GM12891 (cell line): Measurements from ENCODE around the gene ZYG11A.

Source experiments
- PAX5 ChIP-seq: IDR thresholded peaks from 2 replicates; pipeline ENCODE4 v1.6.1; 2011; ENCODE audit warnings: low read length, moderate library complexity, mild to moderate bottlenecking; ENCODE audit not compliant: insufficient read depth, severe bottlenecking
- POLR2A ChIP-seq: IDR thresholded peaks from 2 replicates; pipeline ENCODE4 v1.6.1; 2011; ENCODE audit warnings: low read depth, low read length, control low read depth
- POLR2AphosphoS5 ChIP-seq: IDR thresholded peaks from 2 replicates; pipeline ENCODE4 v1.6.1; 2011; ENCODE audit warnings: low read depth, low read length, control low read depth
- POU2F2 ChIP-seq: IDR thresholded peaks from 2 replicates; pipeline ENCODE4 v1.6.1; 2011; ENCODE audit warnings: low read depth, mild to moderate bottlenecking, control low read depth, low read length, moderate library complexity
- SPI1 ChIP-seq: IDR thresholded peaks from 2 replicates; pipeline ENCODE4 v1.6.1; 2011; ENCODE audit warnings: low read depth, low read length, control low read depth
- TAF1 ChIP-seq: IDR thresholded peaks from 2 replicates; pipeline ENCODE4 v1.6.1; 2011; ENCODE audit warnings: low read depth, low read length, control low read depth

DNA sequence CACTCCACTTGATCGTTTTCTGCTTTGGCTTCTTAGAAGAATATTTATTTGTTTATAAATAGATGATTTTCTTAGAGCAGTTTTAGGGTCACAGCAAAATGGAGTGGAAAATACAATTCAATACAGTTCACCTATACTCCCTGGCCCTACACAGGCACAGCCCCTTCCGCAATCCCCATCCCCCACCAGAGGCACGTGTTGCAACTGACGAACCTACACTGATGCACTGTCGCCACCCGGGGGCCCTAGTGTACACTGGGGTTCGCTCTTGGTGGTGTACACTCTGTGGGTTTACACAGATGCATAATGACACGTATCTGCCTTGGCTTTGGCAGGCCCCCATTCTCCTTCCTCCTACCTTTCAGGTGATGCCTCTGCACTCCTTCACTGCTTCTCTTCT lies 71.0 kb downstream of the ZYG11A start:
- TF ChIP-seq POLR2A (no peak), POLR2AphosphoS5 (no peak), SPI1 (no peak), TAF1 (no peak), PAX5 (no peak), POU2F2 (no peak)
